Urinary bladder (tissue), 4 donors: ENCODE data around the gene PDZD2. TPM values are rescaled to one million over a fixed set of nuclear protein-coding genes. Genes with fewer than 3 reads are reported as not detected.
"Not testable (repeated sequence)": the region's sequence is repeated elsewhere in the genome, so short reads cannot be mapped to it uniquely, and the experiment has no call there.

Source experiments
- DNase-seq: peaks from one replicate; pipeline ENCODE4 v3.0.0-alpha.2; 2015; ENCODE audit errors: extremely low spot score
- H3K27ac ChIP-seq: one replicate; pipeline ENCODE4 v1.5.1; 2013; ENCODE audit warnings: low read depth, mild to moderate bottlenecking, moderate library complexity
- H3K36me3 ChIP-seq: one replicate; pipeline ENCODE4 v1.6.1; 2013; ENCODE audit warnings: mild to moderate bottlenecking, moderate library complexity; ENCODE audit not compliant: insufficient read depth
- H3K4me1 ChIP-seq: one replicate; pipeline ENCODE4 v1.6.1; 2013; ENCODE audit warnings: mild to moderate bottlenecking, moderate library complexity; ENCODE audit not compliant: insufficient read depth
- H3K4me3 ChIP-seq: one replicate; pipeline ENCODE4 v1.5.1; 2013; ENCODE audit warnings: low read depth, low read length
- WGBS: extraction: QIAGEN DNeasy Blood & Tissue Kit; methylation state at CpG from one replicate; pipeline ENCODE4 v1.1.7; 2013; 5-methylcytosine and 5-hydroxymethylcytosine counted together
- polyA plus RNA-seq: library from polyadenylated mRNA; stranded (reverse); fragments of 200-250 nt; gene quantifications from one replicate; pipeline ENCODE4 v1.2.3, GENCODE V29; 2013
- total RNA-seq: library from RNA; depleted of rRNA; stranded (reverse); fragments of >200 nt; gene quantifications from one replicate; pipeline ENCODE4 v1.2.3, GENCODE V29; 2014
- donor health status: healthy with polysubstance abuse.
- donor health status: healthy.

PDZD2 gene
- total and polyA plus RNA-seq, 2 donors: 4.5 to 8.1 TPM

DNA sequence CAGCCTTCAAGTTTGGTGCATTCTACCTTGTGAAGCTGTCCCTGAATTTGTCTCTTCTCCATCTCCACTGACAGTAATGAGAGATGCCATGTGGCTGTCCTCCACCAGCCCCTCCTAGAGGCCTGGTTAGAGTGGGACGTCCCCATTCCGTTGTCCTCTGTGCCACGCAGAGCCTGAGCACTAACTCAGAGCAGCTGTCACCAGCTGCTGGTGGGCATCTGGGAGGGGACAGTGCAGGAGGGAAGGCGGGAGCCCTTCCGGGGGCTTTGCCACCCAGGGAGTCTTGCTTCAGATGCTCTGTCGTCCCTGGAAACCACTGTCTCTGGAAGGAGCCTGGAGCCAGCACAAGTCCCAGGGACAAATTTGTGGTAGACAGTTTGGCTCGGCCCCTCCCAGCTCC, 78.6 kb downstream of the PDZD2 start:
- H3K4me3 ChIP-seq: no peak overlapping the region
- no peaks in the 10 kb centered on the region for H3K36me3 ChIP-seq
- H3K27ac ChIP-seq: no peak overlapping the region
- H3K4me1 ChIP-seq: no peaks in the 10 kb centered on the region
- 54% methylated on average over 7 of the region's 7 CpGs for WGBS
- no peak for DNase-seq

DNA sequence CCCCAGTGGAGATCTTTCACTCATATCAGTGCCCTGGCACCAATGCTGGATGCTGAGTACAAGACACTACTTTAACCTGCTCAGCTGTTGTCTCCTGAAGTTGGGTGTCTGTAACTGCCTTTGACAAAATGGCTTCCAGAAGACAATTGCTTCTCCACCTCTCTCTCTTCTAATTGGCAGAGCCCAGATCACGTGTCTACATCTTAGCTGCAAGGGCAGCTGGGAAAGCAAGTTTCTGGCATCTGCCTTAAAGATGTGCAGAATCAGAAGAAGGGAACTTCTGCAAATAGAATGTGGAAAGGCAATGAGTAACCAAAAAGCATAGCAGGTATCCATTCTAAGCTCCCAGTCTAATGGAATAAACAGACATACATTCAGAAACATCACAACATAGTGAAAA, 81.1 kb downstream of the PDZD2 start:
- H3K27ac ChIP-seq: no peak overlapping the region
- H3K4me3 ChIP-seq: no peak overlapping the region
- H3K36me3 ChIP-seq: no peaks in the 10 kb centered on the region
- WGBS: 94% methylated on average over 1 of the region's 1 CpG
- DNase-seq: no peak
- H3K4me1 ChIP-seq: no peaks in the 10 kb centered on the region

DNA sequence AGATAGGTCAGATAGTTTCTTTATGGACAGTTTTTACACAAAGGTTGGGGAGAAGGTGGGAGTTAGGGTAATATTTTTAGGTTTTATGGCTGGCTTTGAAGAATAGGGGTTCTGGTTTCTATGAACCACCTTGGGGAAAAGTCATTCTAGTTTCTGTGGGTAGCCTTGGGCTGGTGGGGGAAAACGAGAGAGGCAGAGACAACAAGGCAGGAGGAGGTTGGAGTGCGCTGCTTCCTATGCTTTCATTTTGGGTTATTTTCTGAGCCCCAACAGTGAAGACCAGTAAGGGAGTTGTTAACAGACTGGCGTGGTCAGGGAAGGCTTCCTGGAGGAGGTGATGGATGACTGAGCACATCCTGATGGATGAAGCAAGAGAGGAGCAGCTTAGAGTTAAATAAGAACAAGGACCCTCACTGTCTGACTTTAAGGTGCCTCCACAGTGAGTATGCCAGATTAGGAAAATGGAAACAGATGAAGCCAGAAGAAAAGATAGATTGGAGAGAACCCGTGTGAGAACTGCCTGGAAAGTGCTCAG, 81.9 kb downstream of the PDZD2 start:
- Histone ChIP-seq H3K4me3 (no peak overlapping the region), H3K27ac (no peak overlapping the region), H3K36me3 (no peaks in the 10 kb centered on the region), H3K4me1 (no peaks in the 10 kb centered on the region)
- WGBS: 82% methylated on average over 4 of the region's 4 CpGs
- no peak for DNase-seq

DNA sequence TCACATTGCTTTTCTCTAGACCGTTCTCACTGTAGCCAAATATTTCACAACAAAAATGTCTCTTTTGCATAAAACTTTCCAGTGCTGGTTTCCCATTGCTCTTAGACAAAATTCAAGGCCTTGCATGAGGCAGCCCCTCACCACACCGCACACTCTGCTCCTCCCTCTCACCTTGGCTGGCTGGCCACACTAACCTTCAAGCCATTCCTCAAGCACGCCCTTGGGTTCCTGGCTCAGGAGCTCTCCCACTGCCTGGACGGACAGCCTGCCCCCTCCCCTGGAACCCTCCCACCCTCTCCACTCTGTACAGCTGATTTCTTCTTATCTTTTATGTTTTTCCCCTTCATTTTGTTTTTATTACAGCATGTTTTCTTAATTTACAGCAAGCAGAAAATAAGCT, 83.2 kb downstream of the PDZD2 start:
- DNase-seq: no peak
- 70% methylated on average over 4 of the region's 4 CpGs for WGBS
- H3K27ac ChIP-seq: no peak overlapping the region
- H3K4me1 ChIP-seq: no peaks in the 10 kb centered on the region
- no peaks in the 10 kb centered on the region for H3K36me3 ChIP-seq
- no peak overlapping the region for H3K4me3 ChIP-seq

DNA sequence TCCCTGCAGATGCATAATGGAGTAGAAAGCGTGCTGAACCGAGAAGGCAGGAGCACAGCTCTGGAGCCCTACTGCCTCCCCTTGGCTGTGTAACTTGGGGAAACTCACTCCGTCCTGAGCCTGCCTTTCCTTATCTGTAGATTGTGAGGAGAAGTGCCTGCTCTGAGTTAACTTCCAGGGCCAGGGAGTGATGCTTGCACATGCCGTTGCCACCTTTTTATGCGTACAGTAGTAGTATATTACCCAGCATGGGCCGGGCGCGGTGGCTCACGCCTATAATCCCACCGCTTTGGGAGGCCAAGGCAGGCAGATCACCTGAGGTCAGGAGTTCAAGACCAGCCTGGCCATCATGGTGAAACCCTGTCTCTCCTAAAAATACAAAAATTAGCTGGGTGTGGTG, 87.1 kb downstream of the PDZD2 start:
- WGBS: 93% methylated on average over 10 of the region's 10 CpGs
- DNase-seq: no peak

DNA sequence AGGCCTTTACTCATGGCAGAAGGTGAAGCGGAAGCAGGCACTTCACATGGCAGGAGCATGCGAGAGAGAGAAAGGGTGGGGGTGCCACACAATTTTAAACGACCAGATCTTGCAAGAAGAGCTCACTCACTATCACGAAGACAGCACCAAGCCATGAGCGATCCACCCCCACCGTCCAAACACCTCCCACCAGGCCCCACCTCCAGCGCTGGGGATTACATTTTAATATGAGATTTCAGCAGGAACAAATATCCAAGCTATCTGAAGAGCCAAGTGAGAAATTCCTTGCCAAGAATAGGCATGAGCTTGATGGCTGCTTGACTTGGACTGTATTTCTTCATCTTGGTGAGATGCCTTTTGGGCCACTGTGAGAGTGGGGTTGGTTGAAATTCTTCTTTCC, 88.0 kb downstream of the PDZD2 start:
- H3K4me3 ChIP-seq: no peak overlapping the region
- DNase-seq: no peak
- no peak overlapping the region for H3K27ac ChIP-seq
- 86% methylated on average over 7 of the region's 7 CpGs for WGBS
- H3K36me3 ChIP-seq: no peaks in the 10 kb centered on the region
- H3K4me1 ChIP-seq: no peaks in the 10 kb centered on the region

More for the DNA sequence above, 87.1 kb downstream of the PDZD2 start:
- H3K36me3 ChIP-seq: no peaks in the 10 kb centered on the region
- H3K4me1 ChIP-seq: no peaks in the 10 kb centered on the region
- H3K4me3 ChIP-seq: no peak overlapping the region
- H3K27ac ChIP-seq: no peak overlapping the region

DNA sequence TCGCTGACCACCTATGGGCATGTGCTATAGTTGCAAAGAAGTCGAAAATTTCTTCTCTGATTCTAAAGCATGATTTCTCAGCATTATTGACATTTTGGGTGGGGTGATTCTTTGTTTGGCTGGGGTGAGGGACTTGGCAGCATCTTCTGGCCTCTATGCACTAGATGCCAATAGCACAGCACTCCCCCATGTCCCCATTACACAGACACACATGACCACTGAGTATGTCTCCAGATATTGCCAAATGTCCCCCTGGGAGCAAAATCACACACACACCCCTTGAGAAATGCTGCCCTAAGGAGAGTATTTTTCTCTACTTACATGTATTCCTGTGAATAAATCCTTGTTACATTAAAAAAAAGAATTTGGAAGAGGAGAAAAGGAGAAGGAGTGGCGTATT, 89.1 kb downstream of the PDZD2 start:
- Histone ChIP-seq H3K27ac (no peak overlapping the region), H3K36me3 (no peaks in the 10 kb centered on the region), H3K4me1 (no peaks in the 10 kb centered on the region), H3K4me3 (no peak overlapping the region)
- DNase-seq: no peak
- 92% methylated on average over 3 of the region's 3 CpGs for WGBS

DNA sequence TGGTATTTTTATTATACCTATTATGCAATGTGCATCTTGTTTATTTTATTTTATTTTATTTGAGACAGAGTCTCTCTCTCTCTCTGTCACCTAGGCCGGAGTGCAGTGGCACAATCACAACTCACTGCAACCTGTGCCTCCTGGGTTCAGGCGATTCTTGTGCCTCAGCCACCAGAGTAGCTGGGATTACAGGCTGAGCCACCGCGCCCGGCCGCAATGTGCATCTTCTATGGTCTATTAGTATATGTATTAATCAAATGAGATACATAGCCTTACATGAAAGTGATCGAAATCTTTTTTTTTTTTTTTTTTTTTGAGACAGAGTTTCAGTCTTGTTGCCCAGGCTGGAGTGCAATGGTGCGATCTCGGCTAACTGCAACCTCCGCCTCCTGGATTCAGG, 89.9 kb downstream of the PDZD2 start:
- not testable (repeated sequence) for H3K4me1 ChIP-seq, H3K4me3 ChIP-seq, H3K36me3 ChIP-seq, DNase-seq, H3K27ac ChIP-seq
- 97% methylated on average over 10 of the region's 10 CpGs for WGBS

DNA sequence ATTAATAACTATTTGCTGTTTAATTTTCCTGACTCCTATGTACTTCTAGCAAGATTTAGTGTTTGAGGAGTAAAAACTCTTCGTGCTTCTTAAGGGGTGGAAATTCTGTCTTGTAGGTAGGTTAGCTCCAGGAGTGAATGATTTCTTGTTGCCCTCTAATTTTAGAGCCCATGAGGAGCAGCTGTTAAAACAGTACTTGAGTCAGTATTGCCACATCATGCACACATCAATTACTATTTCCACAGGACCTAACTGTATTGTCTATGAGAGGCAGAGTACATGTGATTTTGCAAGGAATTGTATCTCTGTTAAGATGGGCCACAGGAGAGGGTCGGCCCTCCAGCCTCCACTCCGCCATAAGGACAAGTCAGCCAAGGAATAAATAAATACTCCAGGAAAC, 91.2 kb downstream of the PDZD2 start:
- no peaks in the 10 kb centered on the region for H3K4me1 ChIP-seq
- H3K27ac ChIP-seq: no peak overlapping the region
- H3K4me3 ChIP-seq: no peak overlapping the region
- WGBS: 89% methylated on average over 3 of the region's 3 CpGs
- DNase-seq: no peak
- H3K36me3 ChIP-seq: no peaks in the 10 kb centered on the region

DNA sequence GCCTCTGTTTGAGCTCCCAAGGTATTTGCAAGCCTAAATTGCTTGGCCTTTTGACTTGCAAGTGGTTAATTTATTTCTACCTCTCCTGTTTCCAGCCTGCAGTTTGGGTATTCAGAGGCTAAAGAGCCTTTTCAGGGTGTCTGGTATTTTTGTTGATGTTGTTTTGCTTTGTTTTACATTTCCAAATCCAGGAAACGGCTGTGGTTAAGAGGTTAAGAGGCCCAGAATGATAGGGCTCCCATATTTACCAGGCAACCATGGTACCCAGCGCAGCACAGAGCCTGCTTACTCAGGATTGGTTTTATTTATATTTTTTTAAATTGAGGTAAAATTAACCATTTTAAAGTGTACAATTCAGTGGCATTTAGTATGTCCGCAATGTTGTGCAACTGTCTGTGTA, 92.1 kb downstream of the PDZD2 start:
- WGBS: 66% methylated on average over 3 of the region's 3 CpGs
- no peaks in the 10 kb centered on the region for H3K4me1 ChIP-seq
- H3K36me3 ChIP-seq: no peaks in the 10 kb centered on the region
- no peak overlapping the region for H3K27ac ChIP-seq
- H3K4me3 ChIP-seq: no peak overlapping the region
- no peak for DNase-seq

DNA sequence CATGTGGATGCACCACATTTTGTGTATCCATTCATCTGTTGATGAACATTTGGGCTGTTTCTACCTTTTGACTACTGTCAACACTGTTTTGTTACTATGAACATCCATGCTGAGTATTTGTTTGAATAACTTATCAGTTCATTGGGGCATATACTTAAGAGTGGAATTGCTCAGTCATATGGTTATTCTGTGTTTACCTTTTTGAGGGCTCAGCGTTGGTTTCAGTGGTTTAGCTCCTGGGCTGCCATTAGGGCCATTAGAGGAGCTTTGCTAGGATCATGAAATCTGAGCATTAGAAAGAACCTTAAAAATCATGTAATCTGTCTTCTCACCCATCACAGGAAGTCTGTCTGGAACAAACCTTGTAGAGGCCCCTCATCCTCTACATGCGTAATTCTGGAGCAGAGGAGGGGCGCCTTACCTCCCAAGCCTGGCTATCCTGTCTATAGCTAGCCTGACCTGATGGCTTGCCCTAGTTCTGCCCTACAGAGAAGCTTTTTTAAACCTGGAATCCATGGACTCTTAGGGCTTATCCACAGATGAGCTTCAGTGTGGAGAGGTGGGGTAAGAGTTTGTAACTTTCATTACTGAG, 92.9 kb downstream of the PDZD2 start:
- Histone ChIP-seq H3K4me3 (no peak overlapping the region), H3K4me1 (no peaks in the 10 kb centered on the region), H3K36me3 (no peaks in the 10 kb centered on the region), H3K27ac (no peak overlapping the region)
- 81% methylated on average over 3 of the region's 3 CpGs for WGBS
- no peak for DNase-seq

DNA sequence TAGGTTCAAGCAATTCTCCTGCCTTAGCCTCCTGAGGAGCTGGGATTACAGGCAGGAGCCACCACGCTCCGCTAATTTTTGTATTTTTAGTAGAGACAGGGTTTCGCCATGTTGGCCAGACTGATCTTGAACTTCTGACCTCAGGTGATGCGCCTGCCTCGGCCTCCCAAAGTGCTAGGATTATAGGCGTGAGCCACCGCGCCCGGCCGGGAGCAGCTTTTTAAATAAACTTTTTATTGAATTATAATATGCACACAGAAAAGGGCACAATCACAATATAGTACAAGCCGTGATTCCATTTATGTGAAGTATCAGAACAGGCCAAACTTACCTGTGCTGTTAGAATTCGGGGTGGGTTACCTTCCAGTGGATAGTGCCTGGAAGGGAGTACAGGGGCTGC, 93.9 kb downstream of the PDZD2 start:
- not testable (repeated sequence) for H3K36me3 ChIP-seq, H3K4me1 ChIP-seq, H3K27ac ChIP-seq, DNase-seq, H3K4me3 ChIP-seq
- WGBS: 93% methylated on average over 12 of the region's 12 CpGs

DNA sequence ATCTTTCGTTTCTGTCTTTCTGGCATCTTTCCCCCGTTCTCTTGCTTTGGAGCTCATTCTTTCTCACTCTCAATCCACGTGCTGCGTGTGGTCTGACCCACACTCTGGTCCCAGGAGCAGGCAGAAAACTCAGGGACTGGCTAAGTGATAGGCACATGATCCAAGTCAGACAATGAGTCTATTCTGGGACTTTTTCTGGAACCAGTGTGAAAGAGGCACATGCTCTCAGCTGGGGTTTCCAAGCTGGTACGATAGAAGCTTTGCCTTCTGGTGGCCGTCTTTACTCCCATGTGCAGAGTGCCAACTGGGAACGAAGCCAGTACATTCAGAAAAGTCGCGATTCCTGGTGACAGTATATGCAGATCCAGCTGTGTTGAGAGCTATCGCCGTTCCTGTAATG, 94.4 kb downstream of the PDZD2 start:
- Histone ChIP-seq H3K36me3 (no peaks in the 10 kb centered on the region), H3K4me1 (no peaks in the 10 kb centered on the region), H3K4me3 (no peak overlapping the region), H3K27ac (no peak overlapping the region)
- no peak for DNase-seq
- 56% methylated on average over 11 of the region's 11 CpGs for WGBS

DNA sequence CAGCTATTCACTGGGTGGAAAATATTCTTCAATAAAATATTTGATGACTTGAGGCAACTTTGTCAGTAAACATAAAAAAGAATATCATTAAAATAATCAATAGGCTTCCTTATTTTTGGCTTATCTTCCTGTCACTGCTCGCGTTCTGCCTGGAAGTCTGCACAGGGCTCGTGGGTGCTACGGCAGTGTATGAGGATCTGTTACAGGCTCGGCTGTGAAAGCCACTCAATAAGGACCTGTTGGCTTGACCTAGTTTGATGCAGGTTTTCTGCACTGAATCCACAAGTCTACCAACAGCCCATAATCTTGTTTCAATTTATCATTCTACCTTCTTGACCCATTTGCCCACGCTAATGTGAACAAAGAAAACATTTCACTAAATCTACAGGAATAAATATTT, 97.2 kb downstream of the PDZD2 start:
- H3K36me3 ChIP-seq: no peaks in the 10 kb centered on the region
- H3K27ac ChIP-seq: no peak overlapping the region
- no peak for DNase-seq
- H3K4me1 ChIP-seq: no peaks in the 10 kb centered on the region
- WGBS: 87% methylated on average over 6 of the region's 6 CpGs
- H3K4me3 ChIP-seq: no peak overlapping the region

DNA sequence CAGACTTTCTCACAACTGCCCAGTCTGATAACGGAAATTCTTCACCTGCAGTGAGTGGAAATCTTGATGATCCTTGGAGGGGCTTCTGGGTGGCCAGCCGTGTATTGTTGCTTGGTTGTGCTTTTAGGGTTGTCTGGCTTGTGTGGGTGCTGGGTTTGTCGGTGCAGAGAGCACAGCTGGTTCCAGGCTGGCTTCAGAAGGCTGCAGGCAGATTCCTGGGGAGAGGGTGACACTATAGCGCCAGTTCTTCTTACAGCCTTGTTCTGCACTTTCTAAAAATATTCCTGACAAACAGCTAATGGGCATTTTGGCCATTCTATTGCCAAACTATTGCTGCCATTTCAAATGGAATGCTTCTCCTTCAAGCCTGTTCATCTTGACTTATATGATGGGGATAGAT, 99.3 kb downstream of the PDZD2 start:
- no peak for DNase-seq
- 78% methylated on average over 4 of the region's 4 CpGs for WGBS
- no peaks in the 10 kb centered on the region for H3K4me1 ChIP-seq
- no peak overlapping the region for H3K4me3 ChIP-seq
- H3K27ac ChIP-seq: no peak overlapping the region
- no peaks in the 10 kb centered on the region for H3K36me3 ChIP-seq
